WTC11 (cell line): Measurements from ENCODE around the gene CYP4F11.

ENCODE experiments used
- TCF7 ChIP-seq: sonication (generic); formaldehyde crosslinking; IDR thresholded peaks from 2 replicates; pipeline ENCODE4 v1.8.0; 2022; ENCODE audit warnings: mild to moderate bottlenecking, low read depth, missing genetic modification reagents, moderate library complexity
- TF ChIP-seq, protein P1 (sequence below): fragments of 200-600 bp; IDR thresholded peaks from 2 replicates; pipeline ENCODE4 v1.8.0; 2022; ENCODE audit warnings: antibody characterized with exemption
- TF ChIP-seq, protein P2 (sequence below): sonication (generic); formaldehyde crosslinking; conservative IDR thresholded peaks from 2 replicates; pipeline ENCODE4 v1.8.1; 2022; ENCODE audit warnings: mild to moderate bottlenecking, missing genetic modification reagents

DNA sequence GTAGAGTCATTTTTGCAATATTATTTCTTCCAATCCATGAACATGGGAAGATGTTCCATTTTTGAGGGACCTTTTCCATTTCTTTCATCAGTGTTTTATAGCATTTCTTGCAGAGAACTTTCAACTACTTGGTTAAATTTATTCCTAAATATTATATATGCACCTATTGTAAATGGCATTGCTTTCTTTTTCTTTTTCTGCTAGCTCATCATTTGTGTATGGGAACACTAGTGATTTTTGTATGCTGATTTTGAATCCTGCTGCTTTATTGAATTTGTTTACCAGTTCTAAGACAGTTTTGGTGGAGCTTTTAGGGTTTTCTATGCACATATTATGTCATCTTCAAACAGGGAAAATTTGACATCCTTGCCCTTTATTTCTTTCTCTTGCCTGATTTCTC, 29.3 kb downstream of the CYP4F11 start:
- TF ChIP-seq, protein P1, sequence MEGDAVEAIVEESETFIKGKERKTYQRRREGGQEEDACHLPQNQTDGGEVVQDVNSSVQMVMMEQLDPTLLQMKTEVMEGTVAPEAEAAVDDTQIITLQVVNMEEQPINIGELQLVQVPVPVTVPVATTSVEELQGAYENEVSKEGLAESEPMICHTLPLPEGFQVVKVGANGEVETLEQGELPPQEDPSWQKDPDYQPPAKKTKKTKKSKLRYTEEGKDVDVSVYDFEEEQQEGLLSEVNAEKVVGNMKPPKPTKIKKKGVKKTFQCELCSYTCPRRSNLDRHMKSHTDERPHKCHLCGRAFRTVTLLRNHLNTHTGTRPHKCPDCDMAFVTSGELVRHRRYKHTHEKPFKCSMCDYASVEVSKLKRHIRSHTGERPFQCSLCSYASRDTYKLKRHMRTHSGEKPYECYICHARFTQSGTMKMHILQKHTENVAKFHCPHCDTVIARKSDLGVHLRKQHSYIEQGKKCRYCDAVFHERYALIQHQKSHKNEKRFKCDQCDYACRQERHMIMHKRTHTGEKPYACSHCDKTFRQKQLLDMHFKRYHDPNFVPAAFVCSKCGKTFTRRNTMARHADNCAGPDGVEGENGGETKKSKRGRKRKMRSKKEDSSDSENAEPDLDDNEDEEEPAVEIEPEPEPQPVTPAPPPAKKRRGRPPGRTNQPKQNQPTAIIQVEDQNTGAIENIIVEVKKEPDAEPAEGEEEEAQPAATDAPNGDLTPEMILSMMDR = no peak
- TF ChIP-seq, protein P2, sequence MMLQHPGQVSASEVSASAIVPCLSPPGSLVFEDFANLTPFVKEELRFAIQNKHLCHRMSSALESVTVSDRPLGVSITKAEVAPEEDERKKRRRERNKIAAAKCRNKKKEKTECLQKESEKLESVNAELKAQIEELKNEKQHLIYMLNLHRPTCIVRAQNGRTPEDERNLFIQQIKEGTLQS (CRISPR knock-in tag) = no peak
- TF ChIP-seq TCF7 = no peak
